ENCODE results near the gene PALLD.

Gene PALLD

GRCh38 chr4:168515222-168516011, 18.6 kb downstream of the PALLD start:
- no peak overlapping the region for H3K27ac ChIP-seq
- H3K36me3 ChIP-seq, result no peaks in the 10 kb centered on the region
- no peaks in the 10 kb centered on the region for H3K9me3 ChIP-seq (ENCODE audit: severe bottlenecking)
- no peak for DNase-seq
- TF ChIP-seq CTCF (IDR thresholded peaks at IDR 0.05; ENCODE audit: low read depth, low read length), result no peak
- H3K4me3 ChIP-seq (ENCODE audit: low read depth, low read length), result no peak overlapping the region
- H3K27me3 ChIP-seq (ENCODE audit: insufficient read depth, low read depth, severe bottlenecking), result no peaks in the 10 kb centered on the region

GRCh38 chr4:168516841-168517240, 20.0 kb downstream of the PALLD start:
- no peaks in the 10 kb centered on the region for H3K36me3 ChIP-seq
- H3K27me3 ChIP-seq (ENCODE audit: insufficient read depth, low read depth, severe bottlenecking), result no peaks in the 10 kb centered on the region
- H3K4me3 ChIP-seq (ENCODE audit: low read depth, low read length), result no peak overlapping the region
- no peak for TF ChIP-seq CTCF (IDR thresholded peaks at IDR 0.05; ENCODE audit: low read depth, low read length)
- H3K9me3 ChIP-seq (ENCODE audit: severe bottlenecking), result no peaks in the 10 kb centered on the region
- no peak overlapping the region for H3K27ac ChIP-seq
- no peak for DNase-seq

GRCh38 chr4:168519576-168519975, 22.7 kb downstream of the PALLD start:
- Histone ChIP-seq H3K9me3 (ENCODE audit: severe bottlenecking) (no peaks in the 10 kb centered on the region), H3K27ac (no peak overlapping the region), H3K36me3 (no peaks in the 10 kb centered on the region), H3K27me3 (ENCODE audit: insufficient read depth, low read depth, severe bottlenecking) (no peaks in the 10 kb centered on the region), H3K4me3 (ENCODE audit: low read depth, low read length) (no peak overlapping the region)
- no peak for DNase-seq
- TF ChIP-seq CTCF (IDR thresholded peaks at IDR 0.05; ENCODE audit: low read depth, low read length), result no peak

GRCh38 chr4:168521721-168522120, 24.9 kb downstream of the PALLD start:
- TF ChIP-seq CTCF (IDR thresholded peaks at IDR 0.05; ENCODE audit: low read depth, low read length), result no peak
- no peaks in the 10 kb centered on the region for H3K27me3 ChIP-seq (ENCODE audit: insufficient read depth, low read depth, severe bottlenecking)
- no peaks in the 10 kb centered on the region for H3K9me3 ChIP-seq (ENCODE audit: severe bottlenecking)
- no peak for DNase-seq
- H3K4me3 ChIP-seq (ENCODE audit: low read depth, low read length), result no peak overlapping the region
- H3K36me3 ChIP-seq, result no peaks in the 10 kb centered on the region
- H3K27ac ChIP-seq, result no peak overlapping the region

GRCh38 chr4:168522356-168522755, 25.5 kb downstream of the PALLD start:
- H3K9me3 ChIP-seq (ENCODE audit: severe bottlenecking), result no peaks in the 10 kb centered on the region
- no peaks in the 10 kb centered on the region for H3K36me3 ChIP-seq
- DNase-seq, result no peak
- no peak overlapping the region for H3K4me3 ChIP-seq (ENCODE audit: low read depth, low read length)
- H3K27ac ChIP-seq, result no peak overlapping the region
- no peak for TF ChIP-seq CTCF (IDR thresholded peaks at IDR 0.05; ENCODE audit: low read depth, low read length)
- H3K27me3 ChIP-seq (ENCODE audit: insufficient read depth, low read depth, severe bottlenecking), result no peaks in the 10 kb centered on the region

All from WERI-Rb-1 (cell line).